NCI-H2171 (cell line): ENCODE results near the gene CERS1.

Source experiments
- DNase-seq: peaks from one replicate; lab custom pipeline; 2025; lab: John Stamatoyannopoulos, UW

CERS1 gene

GRCh38 chr19:18856385-18857126 is 39.4 kb downstream of the CERS1 start:
- DNase-seq: no peak

- no peak for DNase-seq
Measured at GRCh38 chr19:18855647-18856384, 40.1 kb downstream of the CERS1 start.

- no peak for DNase-seq
Measured at GRCh38 chr19:18854982-18855381, 41.0 kb downstream of the CERS1 start.

- DNase-seq: no peak
Measured at GRCh38 chr19:18853755-18854427, 42.1 kb downstream of the CERS1 start.

GRCh38 chr19:18852648-18853047 is 43.3 kb downstream of the CERS1 start:
- peak; percentile 73 for DNase-seq

- no peak for DNase-seq
Measured at GRCh38 chr19:18851673-18852325, 44.2 kb downstream of the CERS1 start.

- no peak for DNase-seq
Measured at GRCh38 chr19:18850471-18851375, 45.2 kb downstream of the CERS1 start.

GRCh38 chr19:18849838-18850400 is 46.0 kb downstream of the CERS1 start:
- no peak for DNase-seq

GRCh38 chr19:18848878-18849661 is 46.9 kb downstream of the CERS1 start:
- DNase-seq: no peak

GRCh38 chr19:18847549-18848463 is 48.2 kb downstream of the CERS1 start:
- no peak for DNase-seq

GRCh38 chr19:18846862-18847548 is 49.0 kb downstream of the CERS1 start:
- DNase-seq: peak; percentile 29

- DNase-seq: no peak
Measured at GRCh38 chr19:18845961-18846360, 50.0 kb downstream of the CERS1 start.

- DNase-seq: no peak
Measured at GRCh38 chr19:18844806-18845329, 51.1 kb downstream of the CERS1 start.

- DNase-seq: no peak
Measured at GRCh38 chr19:18843960-18844359, 52.0 kb downstream of the CERS1 start.

GRCh38 chr19:18842166-18842565 is 53.8 kb downstream of the CERS1 start:
- no peak for DNase-seq

- no peak for DNase-seq
Measured at GRCh38 chr19:18841400-18841799, 54.6 kb downstream of the CERS1 start.

GRCh38 chr19:18840288-18841267 is 55.4 kb downstream of the CERS1 start:
- no peak for DNase-seq
